ENCODE data around the gene KRT40. TPM values are rescaled to one million over a fixed set of nuclear protein-coding genes. Genes with fewer than 3 reads are reported as not detected.

Gene KRT40
- total and polyA plus RNA-seq, 2 donors (not counting 3 experiments of a cell fraction or from before 2014, with no cell fraction given) = not detected

GRCh38 chr17:40932608-40933007 is 51.5 kb downstream of the KRT40 start:
- Histone ChIP-seq H3K4me1 (ENCODE audit: control insufficient read depth, extremely low read depth, insufficient read depth, low read length) (no peaks in the 10 kb centered on the region), H3K9me3 (replicated peaks; ENCODE audit: control insufficient read depth, insufficient read depth, low read length) (no peaks in the 10 kb centered on the region), H3K4me2 (ENCODE audit: insufficient read depth, low read length) (no peak overlapping the region), H3K9ac (replicated peaks; ENCODE audit: extremely low read depth, insufficient read depth, low read length) (no peak overlapping the region), H3K4me3 (replicated peaks in 1 of 3; ENCODE audit: insufficient read depth in 1 of 3, low read depth in 1 of 3, low read length in 3 of 3) (no peak overlapping the region), H3K79me2 (ENCODE audit: control insufficient read depth, insufficient read depth, low read length) (no peaks in the 10 kb centered on the region), H2AFZ (ENCODE audit: low read depth, low read length) (no peak overlapping the region), H3K27ac (ENCODE audit: insufficient read depth, low read depth, low read length) (no peak overlapping the region), H3K36me3 (ENCODE audit: control insufficient read depth in 2 of 2, extremely low read depth in 1 of 2, insufficient read depth in 2 of 2, low read length in 2 of 2) (no peaks in the 10 kb centered on the region), H3K27me3 (ENCODE audit: control insufficient read depth in 2 of 2, insufficient read depth in 2 of 2, low read length in 2 of 2) (peaks cover 12 to 18% of the 10 kb centered on the region in 2 experiments), H4K20me1 (replicated peaks; ENCODE audit: control insufficient read depth, extremely low read depth, insufficient read depth, low read length) (no peaks in the 10 kb centered on the region), H3K9me1 (replicated peaks; ENCODE audit: control insufficient read depth, extremely low read depth, insufficient read depth, low read length) (no peaks in the 10 kb centered on the region)
- TF ChIP-seq POLR2AphosphoS5 (IDR thresholded peaks at IDR 0.05; ENCODE audit: insufficient read depth, low read depth, low read length) (no peak), MYC (IDR thresholded peaks at IDR 0.05; ENCODE audit: low read depth, low read length) (no peak), EZH2 (IDR thresholded peaks at IDR 0.05; ENCODE audit: borderline replicate concordance, low read depth, low read length, severe bottlenecking) (no peak), GATA2 (IDR thresholded peaks at IDR 0.05; ENCODE audit: insufficient read depth, insufficient read length, low read depth, low read length) (no peak), FOS (IDR thresholded peaks at IDR 0.05; ENCODE audit: borderline replicate concordance, insufficient read depth, low read length) (no peak), POLR2A (IDR thresholded peaks at IDR 0.05; ENCODE audit: low read depth, low read length) (no peak), MAX (IDR thresholded peaks at IDR 0.05; ENCODE audit: insufficient read depth, insufficient read length) (no peak), CTCF (IDR thresholded peaks at IDR 0.05; ENCODE audit: extremely low read depth in 1 of 2, insufficient read depth in 1 of 2, low read depth in 1 of 2, low read length in 2 of 2) (no peak), JUN (IDR thresholded peaks at IDR 0.05; ENCODE audit: borderline replicate concordance, insufficient read depth, insufficient read length, low read depth) (no peak)
- no peak for DNase-seq (ENCODE audit: low read depth, low spot score)
- ChIA-PET CTCF (no interaction called here), POLR2A (no interaction called here)
- no peak for FAIRE-seq
- intact Hi-C loops (cut with micrococcal nuclease) (no loop called here), dilution Hi-C loops (cut with MboI; ENCODE audit: extremely low pct_ligation_motif_present, low sequenced_read_pairs) (no loop called here)
- BruUV-seq (replicated peaks) = no TSS peak
